ENCODE measurements around the gene LAMC2.
"Not testable (repeated sequence)": the region's sequence is repeated elsewhere in the genome, so short reads cannot be mapped to it uniquely, and the experiment has no call there.

Gene LAMC2

DNA sequence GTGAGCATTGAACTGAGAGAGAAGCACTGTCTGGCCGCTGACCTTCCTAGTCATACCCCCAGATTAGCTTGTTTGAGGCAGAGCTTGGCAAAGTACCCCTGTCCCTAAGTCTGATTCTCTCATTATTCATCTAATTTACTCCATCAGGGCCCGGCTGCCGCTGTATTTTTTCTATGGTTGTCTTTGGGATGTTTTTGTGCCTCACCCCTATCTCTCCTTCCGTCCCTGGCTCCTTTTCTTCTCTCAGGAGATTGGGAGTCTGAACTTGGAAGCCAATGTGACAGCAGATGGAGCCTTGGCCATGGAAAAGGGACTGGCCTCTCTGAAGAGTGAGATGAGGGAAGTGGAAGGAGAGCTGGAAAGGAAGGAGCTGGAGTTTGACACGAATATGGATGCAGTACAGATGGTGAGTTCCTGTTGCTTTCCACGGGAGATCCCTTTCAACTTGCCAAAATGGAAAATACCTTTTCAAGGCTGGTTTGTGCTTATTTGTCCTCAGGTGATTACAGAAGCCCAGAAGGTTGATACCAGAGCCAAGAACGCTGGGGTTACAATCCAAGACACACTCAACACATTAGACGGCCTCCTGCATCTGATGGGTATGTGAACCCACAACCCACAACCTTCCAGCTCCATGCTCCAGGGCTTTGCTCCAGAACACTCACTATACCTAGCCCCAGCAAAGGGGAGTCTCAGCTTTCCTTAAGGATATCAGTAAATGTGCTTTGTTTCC is 53.9 kb downstream of the LAMC2 start:
- DNase-seq = no peak

- DNase-seq = no peak
Observed at GRCh38 chr1:183240526-183240825, 54.4 kb downstream of the LAMC2 start.

GRCh38 chr1:183240853-183241252 is 54.8 kb downstream of the LAMC2 start:
- not testable (repeated sequence) for DNase-seq

DNA sequence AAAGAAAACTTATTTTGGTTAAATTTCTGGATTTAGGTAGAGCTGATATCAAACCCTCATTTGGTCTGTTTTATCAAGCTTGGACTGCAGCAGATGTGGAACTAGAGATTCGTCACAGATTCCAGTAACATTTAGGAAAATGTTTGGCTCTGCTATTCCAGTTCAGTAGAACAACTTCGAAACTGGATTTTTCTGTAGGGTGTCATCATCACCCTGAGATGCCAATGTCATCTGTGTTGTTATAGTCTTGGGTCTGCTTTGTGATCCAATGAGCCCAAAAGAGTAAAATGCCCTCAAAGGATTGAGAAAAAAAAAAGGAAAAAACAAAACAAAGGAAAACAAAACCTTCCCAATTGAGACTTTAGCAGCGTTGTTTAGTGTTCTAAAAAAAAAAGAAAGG is 55.4 kb downstream of the LAMC2 start:
- peak; percentile 71 for DNase-seq

DNA sequence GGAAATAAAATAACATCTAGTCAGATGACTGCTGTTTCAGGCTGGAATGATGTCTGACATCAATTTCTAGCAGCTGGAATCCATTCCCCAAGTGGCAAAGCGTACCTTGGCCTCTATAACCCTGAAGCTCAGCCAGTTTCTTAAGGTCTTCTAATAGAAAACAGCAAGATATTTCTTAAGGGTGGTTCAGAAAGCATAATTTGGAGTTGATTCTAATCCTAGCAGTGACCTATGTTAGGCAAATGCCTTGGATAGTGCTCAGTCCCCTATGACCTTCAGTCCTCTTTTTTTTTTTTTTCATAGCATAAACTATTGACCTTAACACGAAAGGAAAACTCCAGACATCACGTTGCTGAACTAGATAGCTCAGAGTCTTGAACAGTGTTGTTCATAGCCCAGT is 56.5 kb downstream of the LAMC2 start:
- no peak for DNase-seq

- DNase-seq = no peak
Observed at GRCh38 chr1:183243161-183244050, 57.3 kb downstream of the LAMC2 start.

GRCh38 chr1:183244466-183244865 is 58.4 kb downstream of the LAMC2 start:
- DNase-seq = peak; percentile 18

DNA sequence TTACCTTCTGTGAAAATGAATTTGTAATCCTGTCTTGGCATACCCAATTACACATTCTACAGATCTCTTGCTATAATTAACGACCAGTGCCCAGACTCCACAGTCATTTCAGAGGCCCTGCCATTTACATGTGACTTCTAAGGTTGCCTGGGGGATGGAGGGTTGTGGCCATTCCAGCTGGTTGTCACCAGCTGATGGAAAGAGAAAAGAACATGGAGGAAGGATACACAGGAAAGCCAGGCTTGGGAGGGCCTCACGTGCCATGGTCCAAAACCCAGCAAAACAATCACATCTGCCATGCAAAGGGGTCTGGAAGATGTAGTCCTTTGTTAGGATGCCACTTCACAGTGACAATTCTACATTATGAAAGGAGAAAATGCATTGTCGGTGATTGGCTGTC is 59.3 kb downstream of the LAMC2 start:
- DNase-seq = no peak

- DNase-seq = no peak
Observed at GRCh38 chr1:183246436-183246835, 60.4 kb downstream of the LAMC2 start.

- DNase-seq = no peak
Observed at GRCh38 chr1:183247066-183247465, 61.0 kb downstream of the LAMC2 start.

DNA sequence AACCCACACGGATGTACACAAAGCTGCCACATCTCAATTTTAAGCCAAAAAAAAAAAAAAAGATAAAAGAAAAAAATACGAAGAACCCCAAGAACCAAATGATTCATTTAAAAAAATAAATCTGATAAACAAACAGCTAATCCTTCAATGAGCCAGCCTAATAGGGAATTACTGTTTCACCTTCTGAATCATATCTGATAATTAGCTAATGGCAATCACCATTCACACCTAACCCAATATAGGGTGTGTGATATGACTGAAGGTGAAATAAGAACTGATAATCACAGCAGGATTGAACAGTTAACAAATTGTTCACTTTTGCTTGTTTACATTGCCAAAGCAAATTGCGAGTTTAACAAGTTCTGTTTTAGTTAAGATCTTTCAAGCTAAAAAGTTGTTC is 61.4 kb downstream of the LAMC2 start:
- DNase-seq = no peak

DNA sequence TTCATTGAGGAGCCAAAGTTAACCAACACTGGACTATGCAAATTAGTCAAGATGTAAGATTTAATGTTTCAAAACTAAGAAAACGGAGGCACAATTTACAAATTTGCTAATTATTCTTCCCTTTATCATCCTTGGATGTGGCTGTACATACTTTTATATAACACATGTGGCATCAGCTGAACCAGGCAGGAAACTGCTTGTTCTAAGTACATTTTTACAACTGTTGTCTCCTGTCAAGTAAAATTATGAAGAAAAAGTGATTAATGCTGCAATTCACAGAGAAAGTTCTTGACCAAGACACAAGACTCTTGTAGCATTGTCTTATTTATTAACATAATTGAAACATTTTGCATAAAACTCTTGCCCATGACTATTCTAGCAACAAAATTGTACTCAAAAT is 61.9 kb downstream of the LAMC2 start:
- no peak for DNase-seq

DNA sequence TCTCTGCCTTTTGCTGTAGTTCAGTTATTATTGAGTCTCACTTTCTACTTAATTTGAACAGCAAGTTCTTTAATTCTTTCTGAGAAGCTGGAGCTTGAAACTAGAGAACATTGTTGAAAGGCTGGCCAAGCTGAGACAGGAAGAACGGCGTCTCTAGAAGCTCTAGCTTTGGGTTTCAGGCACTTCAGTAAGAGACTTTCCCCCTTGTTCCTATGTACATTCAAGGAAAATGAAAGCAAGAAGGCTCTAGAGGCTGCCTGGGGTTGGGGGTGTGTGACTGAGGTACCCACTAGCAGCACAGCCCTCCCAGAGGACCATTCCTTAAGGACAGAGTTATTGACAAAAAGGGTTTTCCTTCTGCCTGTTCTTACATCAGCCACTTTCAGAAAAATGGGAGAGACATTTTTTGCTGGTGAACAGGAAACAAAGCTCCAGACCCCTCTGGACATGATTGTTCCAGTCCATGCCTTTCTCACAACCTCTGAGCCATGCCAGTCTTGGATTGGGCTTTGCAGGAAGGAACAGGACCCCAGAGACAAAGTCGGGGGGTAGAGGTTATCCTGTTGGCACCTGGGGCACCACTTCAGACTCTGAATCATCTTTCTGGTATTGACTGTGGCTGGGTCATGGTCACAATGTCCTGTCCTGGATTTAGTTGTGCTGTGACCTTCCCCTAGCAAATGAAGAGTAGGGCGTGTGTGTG is 63.1 kb downstream of the LAMC2 start:
- DNase-seq = no peak

DNA sequence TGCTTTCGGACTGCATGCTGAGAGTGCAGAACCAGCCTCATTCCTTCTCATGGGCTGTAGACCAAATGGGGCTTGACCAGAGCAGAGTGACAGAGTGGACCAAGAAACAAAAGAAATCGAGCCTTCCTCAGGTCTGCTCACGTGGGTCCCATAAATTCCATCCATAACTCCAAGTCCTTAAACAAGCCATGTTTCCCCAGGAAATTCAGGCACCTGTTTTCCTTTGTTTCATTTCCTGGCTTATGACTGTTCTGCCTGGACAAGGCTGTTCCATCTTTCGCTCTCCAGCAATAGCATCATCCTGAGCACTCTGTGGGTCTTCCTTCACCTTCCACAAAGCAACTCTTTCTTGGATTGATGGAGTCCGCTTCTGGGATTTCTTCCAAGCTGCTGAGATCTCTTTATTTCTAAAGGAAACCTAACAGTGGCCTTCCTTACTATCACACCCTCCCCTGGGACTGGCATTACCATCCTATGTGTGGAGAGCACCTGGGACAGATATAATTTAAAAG is 63.9 kb downstream of the LAMC2 start:
- DNase-seq = no peak

- DNase-seq = no peak
Observed at GRCh38 chr1:183251101-183251958, 65.3 kb downstream of the LAMC2 start.

DNA sequence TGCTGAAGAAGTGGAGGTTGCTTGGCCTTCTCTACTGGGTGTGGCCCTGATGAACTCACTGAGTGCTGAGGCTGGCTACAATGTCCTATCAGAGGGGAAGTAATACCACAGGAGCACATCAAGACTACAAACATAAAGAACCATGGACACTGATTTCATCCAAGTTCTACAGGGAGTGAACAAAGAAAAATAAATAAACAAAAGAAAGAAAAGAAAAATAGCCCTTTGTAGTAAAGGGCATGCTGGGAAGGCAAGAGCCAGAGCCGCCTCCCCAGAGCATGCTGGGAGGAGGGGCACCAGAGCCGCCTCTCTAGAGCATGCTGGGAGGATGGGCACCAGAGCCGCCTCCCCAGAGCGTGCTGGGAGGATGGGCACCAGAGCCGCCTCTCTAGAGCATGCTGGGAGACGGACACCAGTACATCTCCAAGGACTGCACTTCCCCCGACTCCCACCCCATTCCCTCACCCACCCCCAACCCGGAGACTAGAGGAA is 65.9 kb downstream of the LAMC2 start:
- no peak for DNase-seq

DNA sequence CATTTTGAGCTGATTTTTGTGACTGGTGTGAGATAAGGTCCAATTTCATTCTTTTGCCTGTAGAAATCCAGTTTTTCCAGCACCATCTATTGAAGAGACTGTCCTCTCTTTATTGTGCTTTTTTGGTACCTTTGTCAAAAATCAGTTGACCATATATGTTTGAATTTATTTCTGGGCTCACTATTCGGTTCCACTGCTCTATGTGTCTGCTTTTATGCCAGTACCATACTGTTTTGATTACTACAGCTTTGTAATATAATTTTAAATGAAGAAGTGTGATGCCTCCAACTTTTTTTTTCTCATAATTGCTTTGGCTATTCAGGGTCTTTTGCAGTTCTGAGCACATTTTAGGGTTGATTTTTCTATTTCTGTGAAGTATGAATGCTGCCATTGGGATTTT is 69.0 kb downstream of the LAMC2 start:
- DNase-seq = no peak

DNA sequence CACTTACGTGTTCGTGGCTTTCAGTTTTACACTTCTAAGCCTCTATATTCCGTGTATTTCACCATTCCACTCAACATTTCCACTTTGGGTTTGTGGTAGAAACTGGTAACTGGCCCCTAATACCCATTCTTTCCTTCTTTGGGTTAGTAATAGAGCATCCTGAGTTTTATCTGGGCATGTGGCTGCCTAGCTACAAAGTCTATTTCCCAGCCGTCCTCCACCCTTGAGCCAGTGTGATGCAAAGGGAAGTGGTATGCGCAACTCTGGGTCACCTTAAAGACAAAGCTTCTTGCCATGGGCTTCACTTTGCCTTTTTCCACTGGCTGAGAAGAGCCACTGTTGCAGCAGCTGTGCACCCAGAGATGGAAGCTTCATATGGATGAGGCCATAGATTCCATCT is 73.9 kb downstream of the LAMC2 start:
- no peak for DNase-seq

DNA sequence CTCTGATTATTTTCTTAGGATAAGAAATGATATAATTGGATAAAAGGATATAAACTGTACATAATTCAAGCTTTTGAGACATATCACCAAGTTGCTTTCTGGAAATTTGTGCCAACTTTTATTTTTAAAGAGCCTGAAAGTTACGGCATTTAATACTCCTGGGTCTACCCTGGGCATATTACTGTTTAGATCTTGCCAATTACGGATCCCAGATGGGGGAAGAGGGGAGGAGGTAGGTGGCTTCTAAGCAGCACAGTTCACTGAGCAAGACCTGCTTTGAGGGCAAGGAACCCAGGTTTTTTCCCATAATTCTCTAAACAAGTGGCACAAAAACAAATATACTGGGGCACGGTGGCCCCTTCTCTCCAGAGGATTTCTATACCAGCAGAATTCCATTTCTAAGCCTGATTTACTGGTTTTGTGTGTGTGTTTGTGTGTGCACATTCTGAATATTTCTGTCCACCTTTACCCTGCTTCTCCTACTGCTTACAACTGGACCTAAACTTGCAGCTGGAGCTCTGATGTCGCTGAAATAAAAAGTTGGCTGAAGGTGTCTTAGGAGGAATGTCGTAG is 76.7 kb downstream of the LAMC2 start:
- no peak for DNase-seq

DNA sequence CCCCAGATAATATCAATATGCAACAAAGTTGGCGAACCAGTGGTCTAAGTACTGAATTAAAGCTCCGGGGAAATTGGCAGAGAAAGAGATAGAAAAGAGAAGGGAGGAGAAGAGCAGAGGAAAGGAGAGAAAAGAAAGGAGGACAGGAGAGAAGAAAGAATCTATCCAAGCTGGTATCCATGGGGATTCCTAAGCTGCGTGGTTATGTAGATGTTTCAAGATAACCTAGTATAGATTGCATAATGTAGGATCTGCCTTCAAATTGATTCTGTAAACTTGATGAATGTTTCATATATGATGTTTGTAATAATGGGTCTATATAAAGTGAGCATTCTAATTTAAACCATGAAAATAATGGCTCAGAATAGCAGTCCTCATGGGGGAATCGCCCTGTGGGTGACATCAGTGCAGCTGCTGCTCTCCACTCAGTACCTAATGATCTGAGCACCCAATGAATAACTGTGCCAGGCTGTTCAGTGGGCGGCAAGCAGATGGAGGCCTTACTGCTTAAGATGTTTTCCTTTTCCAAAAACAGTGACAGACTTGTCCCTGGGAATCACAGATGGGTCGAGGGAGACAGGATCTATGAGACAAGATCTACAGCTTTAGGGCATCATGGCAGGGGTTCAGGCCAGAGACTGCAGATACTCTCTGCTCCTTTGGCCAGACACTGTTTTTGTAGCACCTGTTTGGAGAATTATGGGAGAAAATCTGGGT is 78.0 kb downstream of the LAMC2 start:
- DNase-seq = no peak

GRCh38 chr1:183267646-183268431 is 81.8 kb downstream of the LAMC2 start:
- peak; percentile 95 for DNase-seq
